ENCODE results near the gene SNAP23. TPM values are rescaled to one million over a fixed set of nuclear protein-coding genes. Genes with fewer than 3 reads are reported as not detected.
A peak's percentile ranks its signal among the peaks of the same experiment; 100 is the strongest.

The SNAP23 gene
- total RNA-seq, result 111 and 123 TPM in 2 replicates

DNA sequence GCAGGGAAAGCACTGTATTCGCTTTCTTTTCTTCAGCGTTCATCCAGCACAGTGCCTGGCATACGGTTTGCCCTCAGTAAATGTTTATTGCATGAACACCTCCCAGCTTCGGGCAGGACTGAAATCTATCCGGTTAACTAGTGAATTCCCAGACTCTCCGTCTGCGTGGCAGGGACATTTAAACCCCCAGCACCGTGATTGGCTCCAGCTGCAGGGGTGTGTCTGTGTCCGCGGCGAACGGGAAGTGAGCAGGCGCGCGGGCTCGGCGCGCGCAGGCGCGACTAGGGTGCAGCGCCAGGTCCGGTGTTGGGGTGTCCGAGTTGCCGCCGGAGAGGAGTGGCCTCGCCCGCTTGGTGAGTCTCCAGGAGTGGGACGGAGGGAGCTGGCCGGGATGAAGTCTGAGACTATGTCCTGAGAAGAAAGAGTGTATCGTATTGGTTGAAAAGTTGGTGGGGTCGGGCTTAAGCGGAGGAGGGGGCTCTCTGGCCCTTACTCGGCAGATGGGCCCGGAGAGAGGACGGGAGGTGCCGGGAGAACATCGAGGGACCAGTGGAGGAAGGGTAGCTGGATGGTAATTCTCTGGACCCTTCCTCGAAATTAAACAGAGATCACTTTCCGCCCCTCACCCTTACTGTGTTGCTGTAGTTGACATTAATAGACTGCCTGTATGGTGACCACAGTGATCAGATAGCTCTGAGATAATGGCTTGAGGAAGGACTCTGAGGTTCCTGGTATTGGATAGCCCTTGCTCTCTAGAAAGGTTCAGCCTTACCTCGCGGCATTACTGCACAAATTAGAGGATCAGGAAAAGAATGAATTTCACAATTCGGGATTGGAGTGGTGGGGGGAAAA is at the start of gene SNAP23:
Gene SNAP23, plus strand, starts transcription at position 274 of the 852 bp plus-strand sequence. CDS start 16,213 bp downstream, outside the sequence.
- ATAC-seq (ENCODE audit: low read depth), result peak; percentile 86
- peaks cover 30% of the 10 kb centered on the region for H3K36me3 Mint-ChIP-seq (ENCODE audit: low read depth)
- ChIA-PET CTCF (no interaction called here), POLR2A (interaction anchor here (0.6 to 3.6 kb wide), 8 partner anchors 8 to 1250 kb away, joined by 3 to 40 read pairs (median 5); partner anchors contain the start of genes HAUS2, LRRC57, RPAP1 and STARD9)
- no peaks in the 10 kb centered on the region for H3K9me3 Mint-ChIP-seq
- DNase-seq, result peak; percentile 78
- intact Hi-C loops (cut with micrococcal nuclease), result loop anchor here (1.0 to 10.0 kb wide), 5 partner anchors 9 to 879 kb away; partner anchors contain the start of genes GANC, HAUS2, LRRC57 and TMEM87A
- H3K4me1 Mint-ChIP-seq, result peaks cover 83% of the 10 kb centered on the region
- TF ChIP-seq, protein P1, sequence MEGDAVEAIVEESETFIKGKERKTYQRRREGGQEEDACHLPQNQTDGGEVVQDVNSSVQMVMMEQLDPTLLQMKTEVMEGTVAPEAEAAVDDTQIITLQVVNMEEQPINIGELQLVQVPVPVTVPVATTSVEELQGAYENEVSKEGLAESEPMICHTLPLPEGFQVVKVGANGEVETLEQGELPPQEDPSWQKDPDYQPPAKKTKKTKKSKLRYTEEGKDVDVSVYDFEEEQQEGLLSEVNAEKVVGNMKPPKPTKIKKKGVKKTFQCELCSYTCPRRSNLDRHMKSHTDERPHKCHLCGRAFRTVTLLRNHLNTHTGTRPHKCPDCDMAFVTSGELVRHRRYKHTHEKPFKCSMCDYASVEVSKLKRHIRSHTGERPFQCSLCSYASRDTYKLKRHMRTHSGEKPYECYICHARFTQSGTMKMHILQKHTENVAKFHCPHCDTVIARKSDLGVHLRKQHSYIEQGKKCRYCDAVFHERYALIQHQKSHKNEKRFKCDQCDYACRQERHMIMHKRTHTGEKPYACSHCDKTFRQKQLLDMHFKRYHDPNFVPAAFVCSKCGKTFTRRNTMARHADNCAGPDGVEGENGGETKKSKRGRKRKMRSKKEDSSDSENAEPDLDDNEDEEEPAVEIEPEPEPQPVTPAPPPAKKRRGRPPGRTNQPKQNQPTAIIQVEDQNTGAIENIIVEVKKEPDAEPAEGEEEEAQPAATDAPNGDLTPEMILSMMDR (IDR thresholded peaks at IDR 0.05), result no peak
- no peaks in the 10 kb centered on the region for H3K27me3 Mint-ChIP-seq
- peak within 1 kb of the TSS; percentile 97 for H3K27ac Mint-ChIP-seq
- peak within 1 kb of the TSS; percentile 100 for H3K4me3 Mint-ChIP-seq

DNA sequence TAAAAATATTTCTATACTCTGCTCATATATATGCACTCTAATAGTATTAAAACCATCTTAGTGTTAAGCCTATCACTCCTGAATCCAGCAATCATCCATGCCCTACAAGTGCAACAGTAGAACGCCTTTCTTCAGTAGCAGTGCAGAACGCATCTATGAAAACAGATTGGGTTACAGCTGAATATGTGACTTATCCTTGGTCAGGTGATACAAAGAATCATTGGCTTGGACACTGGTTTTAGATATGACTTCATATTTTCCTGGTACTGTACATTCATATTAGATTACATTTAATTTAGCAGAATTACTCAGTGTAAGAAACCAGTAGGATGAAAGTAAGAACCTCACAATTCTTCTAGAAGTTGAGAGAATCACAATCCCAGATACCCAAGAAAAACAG is 47.8 kb upstream of the SNAP23 start:
- ATAC-seq (ENCODE audit: low read depth) (no peak), DNase-seq (no peak)
- TF ChIP-seq, protein P1 (IDR thresholded peaks at IDR 0.05), result no peak
- CTCF ChIA-PET, result no interaction called here
- POLR2A ChIA-PET, result no interaction called here
- intact Hi-C loops (cut with micrococcal nuclease), result no loop called here
- H3K36me3 Mint-ChIP-seq (ENCODE audit: low read depth), result peaks cover 80% of the 10 kb centered on the region
- H3K4me1 Mint-ChIP-seq, result no peaks in the 10 kb centered on the region
- no peak overlapping the region for H3K27ac Mint-ChIP-seq
- no peaks in the 10 kb centered on the region for H3K9me3 Mint-ChIP-seq
- no peak overlapping the region for H3K4me3 Mint-ChIP-seq
- no peaks in the 10 kb centered on the region for H3K27me3 Mint-ChIP-seq

DNA sequence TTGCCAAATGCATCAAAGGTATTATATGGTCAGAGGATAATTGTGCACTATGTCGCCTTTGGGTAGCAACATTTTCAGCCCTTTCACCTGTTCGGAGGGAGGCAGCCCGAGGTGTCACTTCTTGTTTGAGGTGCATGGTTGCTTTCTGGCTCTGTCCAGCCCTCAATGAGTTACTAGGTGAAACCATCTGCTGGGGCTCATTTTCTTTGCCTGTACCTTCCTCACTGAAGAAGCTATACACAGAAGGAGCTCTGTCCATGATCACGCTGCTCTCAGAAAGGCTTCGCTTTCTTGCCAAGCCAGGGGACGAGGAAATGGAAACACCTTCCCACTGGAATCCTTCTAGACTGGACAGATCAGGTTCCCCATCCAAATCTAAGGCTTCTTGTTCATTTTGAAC is 47.2 kb upstream of the SNAP23 start:
- H3K36me3 Mint-ChIP-seq (ENCODE audit: low read depth), result peaks cover 77% of the 10 kb centered on the region
- ChIA-PET POLR2A (no interaction called here), CTCF (no interaction called here)
- no peaks in the 10 kb centered on the region for H3K4me1 Mint-ChIP-seq
- no peaks in the 10 kb centered on the region for H3K9me3 Mint-ChIP-seq
- intact Hi-C loops (cut with micrococcal nuclease), result no loop called here
- H3K27me3 Mint-ChIP-seq, result no peaks in the 10 kb centered on the region
- H3K4me3 Mint-ChIP-seq, result no peak overlapping the region
- no peak for DNase-seq
- ATAC-seq (ENCODE audit: low read depth), result no peak
- TF ChIP-seq, protein P1 (IDR thresholded peaks at IDR 0.05), result no peak
- H3K27ac Mint-ChIP-seq, result no peak overlapping the region

DNA sequence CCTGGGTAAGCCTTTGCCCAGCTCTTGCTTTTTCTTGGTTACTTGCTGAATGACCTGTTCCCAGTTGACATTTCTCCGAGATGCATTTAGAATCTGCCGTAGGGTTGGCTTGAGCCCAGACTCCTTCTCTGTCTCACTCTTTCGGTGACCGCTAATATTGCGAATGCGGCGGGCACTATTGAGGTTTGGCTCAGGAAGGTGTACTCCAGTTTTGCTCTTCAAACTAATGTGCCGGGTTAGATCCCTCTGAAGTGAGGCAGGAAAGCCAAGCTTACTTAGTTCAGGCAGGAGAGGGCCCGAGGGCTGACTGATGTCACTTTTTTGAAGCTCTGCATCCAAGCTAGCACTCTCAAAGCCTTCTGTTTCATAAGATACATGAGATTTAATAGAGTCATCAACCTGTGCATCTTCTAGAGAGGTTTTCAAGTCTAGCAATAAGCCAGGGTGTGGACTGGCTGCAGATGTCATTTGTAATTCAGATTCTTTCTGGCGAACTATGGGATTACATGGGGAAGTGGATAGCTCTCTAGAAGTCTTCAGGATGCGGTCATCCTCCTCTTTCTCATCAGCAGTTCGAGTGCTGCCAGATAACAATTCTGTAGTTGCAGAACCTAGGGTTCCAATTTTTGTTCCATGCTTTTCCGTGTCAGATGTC is 45.5 kb upstream of the SNAP23 start:
- Mint-ChIP-seq H3K4me3 (no peak overlapping the region), H3K9me3 (no peaks in the 10 kb centered on the region), H3K27me3 (no peaks in the 10 kb centered on the region), H3K36me3 (ENCODE audit: low read depth) (peaks cover 70% of the 10 kb centered on the region), H3K4me1 (no peaks in the 10 kb centered on the region), H3K27ac (no peak overlapping the region)
- TF ChIP-seq, protein P1 (IDR thresholded peaks at IDR 0.05), result no peak
- intact Hi-C loops (cut with micrococcal nuclease), result no loop called here
- no peak for DNase-seq
- ATAC-seq (ENCODE audit: low read depth), result no peak
- ChIA-PET CTCF (no interaction called here), POLR2A (no interaction called here)

DNA sequence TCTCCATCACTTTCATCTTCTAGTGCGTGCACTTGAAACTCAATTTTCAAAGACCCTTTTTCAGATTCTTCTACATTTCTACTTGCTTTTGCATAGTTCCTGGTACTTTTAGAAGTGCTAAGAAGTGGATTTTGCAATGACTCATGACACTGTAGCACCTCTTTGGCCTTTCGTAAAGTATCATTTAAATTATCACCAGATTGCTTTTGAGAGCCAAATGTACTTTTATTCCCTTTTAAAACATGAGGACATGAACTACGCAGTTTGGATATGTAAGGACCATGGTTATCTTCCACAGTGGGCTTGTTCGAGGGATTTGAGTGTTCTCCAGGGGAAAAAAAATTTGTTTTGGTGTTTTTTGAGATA is 45.0 kb upstream of the SNAP23 start:
- CTCF ChIA-PET, result no interaction called here
- Mint-ChIP-seq H3K27ac (no peak overlapping the region), H3K9me3 (no peaks in the 10 kb centered on the region), H3K4me1 (no peaks in the 10 kb centered on the region), H3K4me3 (no peak overlapping the region), H3K36me3 (ENCODE audit: low read depth) (peaks cover 65% of the 10 kb centered on the region), H3K27me3 (no peaks in the 10 kb centered on the region)
- intact Hi-C loops (cut with micrococcal nuclease), result no loop called here
- TF ChIP-seq, protein P1 (IDR thresholded peaks at IDR 0.05), result no peak
- ATAC-seq (ENCODE audit: low read depth), result no peak
- no peak for DNase-seq
- POLR2A ChIA-PET, result no interaction called here
